ENCODE measurements around the gene ABCA4. TPM values are rescaled to one million over a fixed set of nuclear protein-coding genes. Genes with fewer than 3 reads are reported as not detected.

Gene ABCA4
- total and polyA plus RNA-seq, 2 of the 8 experiments (the other 6 are each of a cell fraction or from before 2014, with no cell fraction given), result 0.06 TPM; not detected in 1

GRCh38 chr1:94009304-94009703 is 111.6 kb downstream of the ABCA4 start:
- ChIA-PET POLR2A (ENCODE audit: partially characterized antibody) (no interaction called here), CTCF (ENCODE audit: partially characterized antibody) (interaction anchor here (29.5 kb wide), 1 partner anchor 32 kb away, joined by 465 read pairs; no protein-coding TSS in a partner anchor)
- DNase-seq (ENCODE audit: low read depth in 1 of 2, low spot score in 2 of 2) (no peak), FAIRE-seq (no peak)
- Histone ChIP-seq H3K79me2 (ENCODE audit: control insufficient read depth in 1 of 2, insufficient read depth in 2 of 2, low read length in 2 of 2) (no peaks in the 10 kb centered on the region), H2BK12ac (ENCODE audit: low read depth, low read length) (no peak overlapping the region), H2AFZ (ENCODE audit: low read length) (no peak overlapping the region), H2AK5ac (ENCODE audit: low read depth, low read length) (no peak overlapping the region), H3K56ac (replicated peaks; ENCODE audit: insufficient read length, low read depth, low read length) (no peak overlapping the region), H3K23ac (ENCODE audit: insufficient read length) (no peak overlapping the region), H3K4me3 (ENCODE audit: extremely low read depth in 1 of 4, insufficient read depth in 2 of 4, low read depth in 3 of 4, low read length in 4 of 4) (no peak overlapping the region), H3K14ac (ENCODE audit: insufficient read length) (no peak overlapping the region), H3K27ac (ENCODE audit: low read depth, low read length) (no peak overlapping the region), H3K4ac (replicated peaks; ENCODE audit: insufficient read length, low read depth, low read length) (no peak overlapping the region), H3K4me1 (replicated peaks in 1 of 4; ENCODE audit: control insufficient read depth in 3 of 4, insufficient read depth in 4 of 4, low read length in 3 of 4) (peaks cover 6 to 24% (median 15%) of the 10 kb centered on the region in 4 experiments), H3K9me3 (ENCODE audit: insufficient read depth in 2 of 2, low read depth in 1 of 2, low read length in 1 of 2) (no peaks in the 10 kb centered on the region), H2BK5ac (ENCODE audit: low read depth, low read length) (no peak overlapping the region), H4K20me1 (replicated peaks in 1 of 2; ENCODE audit: control insufficient read depth in 1 of 2, insufficient read depth in 2 of 2, low read length in 2 of 2) (no peaks in the 10 kb centered on the region), H3K4me2 (ENCODE audit: insufficient read depth in 1 of 2, low read depth in 2 of 2, low read length in 2 of 2) (no peak overlapping the region), H4K8ac (ENCODE audit: extremely low read depth, insufficient read depth, low read length) (no peak overlapping the region), H3K79me1 (ENCODE audit: low read depth, low read length) (no peaks in the 10 kb centered on the region), H3K23me2 (ENCODE audit: low read depth, low read length) (peaks cover 2% of the 10 kb centered on the region; the same call in 1 of the 2 replicates), H3K18ac (ENCODE audit: extremely low read depth, low read length) (no peak overlapping the region), H3K36me3 (ENCODE audit: control insufficient read depth in 2 of 4, insufficient read depth in 4 of 4, low read length in 3 of 4) (no peaks in the 10 kb centered on the region), H4K5ac (ENCODE audit: insufficient read length, low read depth, low read length) (no peak overlapping the region), H4K91ac (replicated peaks; ENCODE audit: insufficient read length, low read length) (no peak overlapping the region), H3K9ac (replicated peaks in 1 of 4; ENCODE audit: extremely low read depth in 1 of 4, low read depth in 3 of 4, low read length in 3 of 4) (no peak overlapping the region), H3K27me3 (replicated peaks in 1 of 4; ENCODE audit: control insufficient read depth in 3 of 4, extremely low read depth in 1 of 4, insufficient read depth in 3 of 4, low read length in 3 of 4) (peaks cover 0 to 24% (median 12%) of the 10 kb centered on the region in 4 experiments; a peak in 4 of 7 replicates), H2BK120ac (replicated peaks; ENCODE audit: low read depth, low read length) (no peak overlapping the region), H2BK20ac (ENCODE audit: low read length) (no peak overlapping the region), H2BK15ac (ENCODE audit: low read length) (no peak overlapping the region)
- 92% methylated on average over 3 of the region's 3 CpGs; no CpG with 5 or more reads in 1 of the 2 experiments for WGBS, 2 experiments (ENCODE audit: extremely low coverage in 1 of 2, insufficient coverage in 1 of 2, insufficient read length in 1 of 2, insufficient replicate concordance in 2 of 2, low coverage in 1 of 2, low lambda C conversion rate in 2 of 2, missing lambda C conversion rate in 1 of 2)
- TF ChIP-seq CBX5 (IDR thresholded peaks at IDR 0.05; ENCODE audit: low read depth, low read length) (no peak), HDAC2 (IDR thresholded peaks at IDR 0.05; ENCODE audit: borderline replicate concordance in 1 of 2, low read depth in 2 of 2, low read length in 2 of 2) (no peak), JUND (IDR thresholded peaks at IDR 0.05; ENCODE audit: low read length) (no peak)
